SK-N-SH (cell line): ENCODE data around the gene BRWD1. TPM values are rescaled to one million over a fixed set of nuclear protein-coding genes. Genes with fewer than 3 reads are reported as not detected.

Experiments
- CTCF ChIA-PET: fragments of 300-600, 350-600 bp; formaldehyde crosslinking; extraction: SDS; loops from one replicate; lab custom pipeline; 2021; lab: Yijun Ruan, JAX
- POLR2A ChIA-PET: fragments of 350-600 bp; sonication (Branson Sonifier 250); formaldehyde crosslinking; extraction: SDS; loops from one replicate; lab custom pipeline; 2020; ENCODE audit warnings: antibody characterized with exemption, inconsistent platforms; lab: Yijun Ruan, JAX
- DNase-seq: peaks from one replicate; pipeline ENCODE4 v3.0.0; 2012
- H2AFZ ChIP-seq: fragments of 200-600 bp; sonication (generic); 2 replicates; pipeline ENCODE4 v1.8.1; 2016; ENCODE audit warnings: antibody characterized with exemption, mild to moderate bottlenecking, low read depth
- H3F3A ChIP-seq: fragments of 200-600 bp; sonication (generic); replicated peaks from 2 replicates; pipeline ENCODE3; 2016; ENCODE audit warnings: antibody characterized with exemption, mild to moderate bottlenecking; ENCODE audit not compliant: insufficient read depth
- H3K27ac ChIP-seq, 2 experiments: fragments of 200-500 bp in 1 of 2; fragments of 200-600 bp in 1 of 2; sonication (Bioruptor generic) in 1 of 2; sonication (generic), shearing (Covaris generic) in 1 of 2; 2 replicates each; pipeline versions ENCODE4 v1.5.1 to v1.6.1; 2014 to 2016; ENCODE audit warnings: low read depth in 2 of 2, inconsistent platforms in 1 of 2, low read length in 1 of 2, mild to moderate bottlenecking in 1 of 2, mixed read lengths in 1 of 2
- H3K27me3 ChIP-seq: fragments of 200-600 bp; sonication (generic), shearing (Covaris generic); 2 replicates; pipeline ENCODE4 v1.6.1; 2016; ENCODE audit warnings: mixed run types; ENCODE audit not compliant: insufficient read depth
- H3K36me3 ChIP-seq, 2 experiments: fragments of 200-500 bp in 1 of 2; fragments of 200-600 bp in 1 of 2; sonication (Bioruptor generic) in 1 of 2; sonication (generic) in 1 of 2; replicated peaks in 1 of 2; 2 replicates each; pipeline versions ENCODE3 to v1.5.1; 2014 to 2016; ENCODE audit warnings: low read length in 1 of 2, mild to moderate bottlenecking in 1 of 2; ENCODE audit not compliant: insufficient read depth in 2 of 2, control insufficient read depth in 1 of 2
- H3K4me1 ChIP-seq, 2 experiments: fragments of 200-500 bp in 1 of 2; fragments of 200-600 bp in 1 of 2; sonication (Bioruptor generic) in 1 of 2; sonication (generic), shearing (Covaris generic) in 1 of 2; 2 replicates each; pipeline versions ENCODE4 v1.5.1 to v1.6.1; 2014 to 2016; ENCODE audit warnings: low read depth in 1 of 2, low read length in 1 of 2, mixed run types in 1 of 2; ENCODE audit not compliant: insufficient read depth in 2 of 2, control insufficient read depth in 1 of 2
- H3K4me2 ChIP-seq: fragments of 200-600 bp; sonication (generic), shearing (Covaris generic); 2 replicates; pipeline ENCODE4 v1.6.1; 2017; ENCODE audit warnings: mixed run types
- H3K4me3 ChIP-seq, 2 experiments: fragments of 200-500 bp in 1 of 2; fragments of 200-600 bp in 1 of 2; sonication (Bioruptor generic) in 1 of 2; sonication (generic), shearing (Covaris generic) in 1 of 2; 2 replicates each; pipeline versions ENCODE4 v1.5.1 to v1.8.1; 2014 to 2016; ENCODE audit warnings: low read depth in 2 of 2, inconsistent platforms in 1 of 2, low read length in 1 of 2, mild to moderate bottlenecking in 1 of 2, mixed read lengths in 1 of 2, moderate library complexity in 1 of 2
- H3K79me2 ChIP-seq: fragments of 200-600 bp; sonication (generic); 2 replicates; pipeline ENCODE4 v1.8.1; 2017; ENCODE audit warnings: mild to moderate bottlenecking; ENCODE audit not compliant: insufficient read depth
- H3K9ac ChIP-seq: fragments of 200-600 bp; sonication (generic); 2 replicates; pipeline ENCODE4 v1.6.1; 2017; ENCODE audit warnings: mixed run types
- H3K9me2 ChIP-seq: fragments of 200-600 bp; sonication (generic); 2 replicates; pipeline ENCODE4 v1.6.1; 2017; ENCODE audit warnings: mixed run types
- H3K9me3 ChIP-seq: fragments of 200-600 bp; sonication (generic); 2 replicates; pipeline ENCODE4 v1.6.1; 2017; ENCODE audit warnings: mixed run types, mild to moderate bottlenecking, moderate library complexity
- H4K20me1 ChIP-seq: fragments of 200-600 bp; sonication (generic); 2 replicates; pipeline ENCODE4 v1.6.1; 2017; ENCODE audit warnings: mild to moderate bottlenecking, mixed run types; ENCODE audit not compliant: insufficient read depth
- CHD2 ChIP-seq: fragments of 150-350 bp; IDR thresholded peaks from 2 replicates; pipeline ENCODE4 v1.6.1; 2018; ENCODE audit warnings: low read length; ENCODE audit not compliant: partially characterized antibody
- CTCF ChIP-seq: fragments of 200-600 bp; sonication (generic); IDR thresholded peaks from 2 replicates; pipeline ENCODE4 v1.6.1; 2017; ENCODE audit warnings: antibody characterized with exemption, mild to moderate bottlenecking, moderate library complexity
- ELF1 ChIP-seq: IDR thresholded peaks from 2 replicates; pipeline ENCODE4 v1.4.0; 2012
- FOSL2 ChIP-seq: IDR thresholded peaks from 2 replicates; pipeline ENCODE4 v1.4.0; 2012; ENCODE audit warnings: low read depth, mild to moderate bottlenecking, moderate library complexity, borderline replicate concordance
- GABPA ChIP-seq: IDR thresholded peaks from 2 replicates; pipeline ENCODE4 v1.4.0; 2012; ENCODE audit warnings: low read depth, mild to moderate bottlenecking
- GATA2 ChIP-seq: sonication (generic); formaldehyde crosslinking; IDR thresholded peaks from 2 replicates; pipeline ENCODE4 v1.5.0; 2020; ENCODE audit warnings: mild to moderate bottlenecking, missing genetic modification reagents
- MAX ChIP-seq: IDR thresholded peaks from 2 replicates; pipeline ENCODE4 v1.4.0; 2012; ENCODE audit warnings: low read depth
- POLR2AphosphoS5 ChIP-seq: IDR thresholded peaks from 2 replicates; pipeline ENCODE4 v1.6.1; 2012; ENCODE audit warnings: low read depth, low read length
- RAD21 ChIP-seq: IDR thresholded peaks from 2 replicates; pipeline ENCODE4 v1.6.1; 2012; ENCODE audit warnings: mild to moderate bottlenecking, low read length
- RCOR1 ChIP-seq: fragments of 150-350 bp; IDR thresholded peaks from 2 replicates; pipeline ENCODE4 v1.6.1; 2017; ENCODE audit warnings: antibody characterized with exemption, low read length
- RFX5 ChIP-seq: IDR thresholded peaks from 2 replicates; pipeline ENCODE4 v1.6.1; 2012; ENCODE audit warnings: mild to moderate bottlenecking, improper control_type of control experiment, low read length
- SIN3A ChIP-seq: IDR thresholded peaks from 2 replicates; pipeline ENCODE4 v1.6.1; 2012; ENCODE audit warnings: low read depth, mild to moderate bottlenecking, low read length, moderate library complexity, borderline replicate concordance
- SMC3 ChIP-seq: IDR thresholded peaks from 2 replicates; pipeline ENCODE4 v1.6.1; 2012; ENCODE audit warnings: low read depth, low read length, improper control_type of control experiment
- TAF1 ChIP-seq: IDR thresholded peaks from 2 replicates; pipeline ENCODE4 v1.6.1; 2012; ENCODE audit warnings: low read depth, mild to moderate bottlenecking, low read length, moderate library complexity, borderline replicate concordance
- TEAD4 ChIP-seq: IDR thresholded peaks from 2 replicates; pipeline ENCODE4 v1.4.0; 2012; ENCODE audit warnings: mild to moderate bottlenecking, borderline replicate concordance; ENCODE audit not compliant: insufficient read depth
- WGBS: methylation state at CpG from one replicate; pipeline ENCODE4 v1.1.6; 2017; ENCODE audit warnings: low lambda C conversion rate; 5-methylcytosine and 5-hydroxymethylcytosine counted together
- polyA plus RNA-seq, 3 experiments: library from polyadenylated mRNA; depleted of rRNA; stranded (reverse); fragments of >200 nt; gene quantifications; 2 replicates each; pipeline ENCODE4 v1.2.3, GENCODE V29; 2012

The BRWD1 gene
- polyA plus RNA-seq, 1 of the 3 experiments (the other 2 are of a cell fraction): 7.9 TPM

GRCh38 chr21:39330001-39330400, 16.6 kb upstream of the BRWD1 start:
- H3K4me2 ChIP-seq: no peak overlapping the region
- no peaks in the 10 kb centered on the region for H3K27me3 ChIP-seq
- H3K9me2 ChIP-seq: no peaks in the 10 kb centered on the region
- H3K79me2 ChIP-seq: no peaks in the 10 kb centered on the region
- no peak overlapping the region for H3K4me3 ChIP-seq
- H3K9ac ChIP-seq: no peak overlapping the region
- no peaks in the 10 kb centered on the region for H4K20me1 ChIP-seq
- no peaks in the 10 kb centered on the region for H3K4me1 ChIP-seq
- H3K36me3 ChIP-seq: no peaks in the 10 kb centered on the region
- no peaks in the 10 kb centered on the region for H3F3A ChIP-seq
- no peak for DNase-seq
- no peak overlapping the region for H3K27ac ChIP-seq
- ChIA-PET POLR2A (no interaction called here), CTCF (interaction anchor here (1.0 kb wide), 1 partner anchor 16 kb away, joined by 4 read pairs; no protein-coding TSS in a partner anchor)
- WGBS: 88% methylated on average over 6 of the region's 6 CpGs
- H2AFZ ChIP-seq: no peak overlapping the region
- H3K9me3 ChIP-seq: no peaks in the 10 kb centered on the region
- TF ChIP-seq TAF1: no peak
- no peak for TF ChIP-seq POLR2AphosphoS5
- no peak for TF ChIP-seq CTCF
- no peak for TF ChIP-seq GABPA
- no peak for TF ChIP-seq CHD2
- no peak for TF ChIP-seq GATA2 (CRISPR knock-in tag)
- TF ChIP-seq ELF1: no peak
- TF ChIP-seq MAX: no peak
- TF ChIP-seq RCOR1: no peak

- no peaks in the 10 kb centered on the region for H3K79me2 ChIP-seq
Observed at GRCh38 chr21:39327727-39328126, 14.3 kb upstream of the BRWD1 start.

More at GRCh38 chr21:39327727-39328126, 14.3 kb upstream of the BRWD1 start:
- no peak overlapping the region for H3K27ac ChIP-seq
- no peaks in the 10 kb centered on the region for H3K27me3 ChIP-seq
- H3K4me3 ChIP-seq: no peak overlapping the region
- no peaks in the 10 kb centered on the region for H3K4me1 ChIP-seq
- DNase-seq: no peak
- H4K20me1 ChIP-seq: no peaks in the 10 kb centered on the region
- 88% methylated on average over 7 of the region's 7 CpGs for WGBS
- H3K9me2 ChIP-seq: no peaks in the 10 kb centered on the region
- H3K4me2 ChIP-seq: no peak overlapping the region
- H3K9ac ChIP-seq: no peak overlapping the region
- H3K36me3 ChIP-seq: no peaks in the 10 kb centered on the region
- H3F3A ChIP-seq: no peaks in the 10 kb centered on the region
- TF ChIP-seq SMC3 (no peak), TEAD4 (no peak), FOSL2 (no peak), GATA2 (CRISPR knock-in tag) (no peak), RAD21 (no peak), RFX5 (no peak), SIN3A (no peak)
- no peak overlapping the region for H2AFZ ChIP-seq
- ChIA-PET POLR2A (no interaction called here), CTCF (no interaction called here)
- no peaks in the 10 kb centered on the region for H3K9me3 ChIP-seq
